ENCODE measurements around the gene PDZD2.
A peak's percentile ranks its signal among the peaks of the same experiment; 100 is the strongest.

PDZD2 gene

DNA sequence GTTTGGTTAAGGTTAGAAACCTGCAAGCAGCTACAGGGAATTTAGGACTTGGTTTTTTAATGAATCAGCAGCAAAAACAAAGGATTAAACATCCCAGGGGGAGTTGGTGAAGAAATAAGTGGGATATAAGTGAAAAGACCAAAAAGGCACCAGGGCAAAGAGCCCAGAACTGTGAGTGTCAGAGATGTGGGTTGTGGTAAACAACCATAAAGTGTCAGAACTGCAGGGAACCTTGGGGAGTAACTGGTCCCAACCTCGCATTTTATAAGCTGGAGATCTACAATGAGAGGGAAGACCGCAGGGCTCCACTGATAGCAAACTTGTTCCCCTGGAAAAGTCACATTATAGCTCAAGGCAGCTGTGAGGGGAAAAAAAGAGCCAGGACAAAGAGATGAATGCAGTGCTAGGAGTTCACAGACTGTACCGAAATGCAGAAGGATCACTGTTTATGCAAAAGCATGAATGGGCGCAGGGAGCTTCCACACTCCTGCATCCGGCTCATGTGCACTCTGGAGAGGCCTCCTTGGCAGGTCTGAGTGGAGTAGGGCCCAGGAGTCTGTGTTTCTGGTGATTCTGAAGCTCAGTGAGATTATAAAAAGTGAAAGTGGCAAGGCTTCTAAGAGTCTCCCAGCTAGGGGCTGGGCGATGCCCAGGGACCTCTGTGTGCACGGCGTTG is 378.9 kb downstream of the PDZD2 start:
- H3K9me3 ChIP-seq (ENCODE audit: control insufficient read depth, low read length): no peaks in the 10 kb centered on the region
- WGBS, 2 experiments: 53 to 63% methylated on average over 8 of the region's 8 CpGs

DNA sequence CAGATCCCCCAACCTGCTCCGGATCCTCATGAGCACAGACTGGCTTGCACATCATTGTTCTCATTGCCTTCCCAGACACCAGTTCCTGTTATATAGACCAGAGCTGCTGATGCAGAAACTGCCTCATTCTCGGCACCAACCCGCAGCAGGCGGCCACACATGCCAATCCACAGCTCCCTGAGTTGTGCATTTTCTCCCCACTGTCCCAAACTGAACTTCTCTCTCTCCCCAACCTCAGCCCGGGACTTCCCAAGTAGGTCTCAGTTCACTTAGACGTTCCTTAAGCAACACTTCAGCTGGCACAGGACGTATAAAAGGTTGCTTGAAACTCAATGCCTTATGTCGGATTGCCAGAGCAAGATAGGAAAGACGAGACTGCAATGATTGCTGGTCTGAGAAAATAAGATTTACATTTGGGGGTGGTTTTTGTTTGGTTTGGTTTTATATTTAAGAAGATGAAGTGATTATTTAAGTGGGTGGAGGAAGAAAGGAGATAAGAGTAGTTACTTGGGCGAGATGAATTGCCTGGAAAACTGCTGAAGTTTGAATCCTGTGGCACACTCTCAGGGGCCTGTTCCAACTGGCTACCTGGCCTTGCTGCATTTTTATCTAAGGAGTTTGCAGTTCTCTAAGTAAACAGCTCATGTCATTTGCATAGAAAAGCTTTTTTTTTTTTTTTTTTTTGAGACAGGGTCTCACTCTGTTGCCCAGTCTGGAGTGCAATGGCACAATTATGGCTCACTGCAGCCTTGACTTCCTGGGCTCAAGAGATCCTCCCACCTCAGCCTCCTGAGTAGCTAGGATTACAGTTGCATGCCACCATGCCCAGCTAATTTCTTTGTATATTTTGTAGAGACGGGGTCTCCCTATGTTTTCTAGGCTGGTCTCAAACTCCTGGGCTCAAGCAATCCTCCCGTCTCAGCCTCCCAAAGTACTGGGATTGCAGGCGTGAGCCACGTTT is 379.8 kb downstream of the PDZD2 start:
- WGBS, 2 experiments: 87% methylated on average over 14 of the region's 14 CpGs
- no peaks in the 10 kb centered on the region for H3K9me3 ChIP-seq (ENCODE audit: control insufficient read depth, low read length)
- no peak overlapping the region for H3K27ac ChIP-seq (ENCODE audit: insufficient read depth, low read depth, low read length, poor library complexity, severe bottlenecking)
- no peaks in the 10 kb centered on the region for H3K36me3 ChIP-seq (ENCODE audit: control insufficient read depth, insufficient read depth, low read length)
- peaks cover 18% of the 10 kb centered on the region for H3K4me1 ChIP-seq (ENCODE audit: control insufficient read depth, insufficient read depth, low read length)
- H3K4me3 ChIP-seq (ENCODE audit: insufficient read depth, low read depth, low read length): no peak overlapping the region
- H3K27me3 ChIP-seq (ENCODE audit: control insufficient read depth, insufficient read depth, low read length, poor library complexity, severe bottlenecking): no peaks in the 10 kb centered on the region

More for the DNA sequence above, 378.9 kb downstream of the PDZD2 start:
- Histone ChIP-seq H3K36me3 (ENCODE audit: control insufficient read depth, insufficient read depth, low read length) (no peaks in the 10 kb centered on the region), H3K4me1 (ENCODE audit: control insufficient read depth, insufficient read depth, low read length) (peaks cover 23% of the 10 kb centered on the region), H3K4me3 (ENCODE audit: insufficient read depth, low read depth, low read length) (no peak overlapping the region), H3K27ac (ENCODE audit: insufficient read depth, low read depth, low read length, poor library complexity, severe bottlenecking) (no peak overlapping the region), H3K27me3 (ENCODE audit: control insufficient read depth, insufficient read depth, low read length, poor library complexity, severe bottlenecking) (no peaks in the 10 kb centered on the region)

DNA sequence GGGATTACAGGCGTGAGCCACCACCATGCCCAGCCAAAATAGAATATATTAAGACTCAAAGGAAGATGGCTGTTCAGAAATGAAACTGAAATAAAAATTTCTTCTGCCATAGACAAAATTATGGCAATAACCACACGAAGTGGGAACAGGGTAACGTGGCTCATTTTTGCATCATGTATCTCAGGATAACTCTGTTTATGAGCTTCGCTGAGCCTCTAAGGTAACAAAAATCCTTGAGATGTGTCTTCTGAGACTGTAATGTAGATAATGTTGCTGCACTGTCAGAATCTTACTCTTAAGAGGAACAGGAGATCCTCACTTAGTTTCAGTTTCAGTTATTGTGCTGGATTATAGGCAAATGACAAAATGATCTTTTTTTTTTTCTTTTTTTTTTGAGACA is 381.3 kb downstream of the PDZD2 start:
- H3K27me3 ChIP-seq (ENCODE audit: control insufficient read depth, insufficient read depth, low read length, poor library complexity, severe bottlenecking): no peaks in the 10 kb centered on the region
- no peak overlapping the region for H3K27ac ChIP-seq (ENCODE audit: insufficient read depth, low read depth, low read length, poor library complexity, severe bottlenecking)
- WGBS, 2 experiments: 95 to 96% methylated on average over 4 of the region's 4 CpGs
- peaks cover 12% of the 10 kb centered on the region for H3K4me1 ChIP-seq (ENCODE audit: control insufficient read depth, insufficient read depth, low read length)
- H3K4me3 ChIP-seq (ENCODE audit: insufficient read depth, low read depth, low read length): no peak overlapping the region
- no peaks in the 10 kb centered on the region for H3K36me3 ChIP-seq (ENCODE audit: control insufficient read depth, insufficient read depth, low read length)
- H3K9me3 ChIP-seq (ENCODE audit: control insufficient read depth, low read length): no peaks in the 10 kb centered on the region

DNA sequence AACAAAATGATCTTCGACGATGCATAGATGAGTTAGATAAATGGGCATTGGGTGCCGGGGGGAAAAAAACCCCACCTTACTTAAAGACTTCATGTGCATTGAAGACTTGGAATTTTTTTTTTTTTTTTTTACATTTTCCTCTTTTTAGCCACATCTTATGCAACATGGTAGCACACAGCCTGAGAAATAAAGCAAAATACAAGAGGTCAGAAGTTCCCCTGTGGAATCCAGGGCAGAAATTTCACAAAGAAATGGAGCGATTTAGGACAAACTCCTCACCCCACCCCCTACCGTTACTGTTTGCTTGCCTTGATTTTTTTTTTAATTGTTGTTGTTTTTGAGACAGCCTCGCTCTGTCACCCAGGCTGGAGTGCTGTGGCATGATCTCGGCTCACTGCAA is 382.0 kb downstream of the PDZD2 start:
- Histone ChIP-seq H3K27ac (ENCODE audit: insufficient read depth, low read depth, low read length, poor library complexity, severe bottlenecking) (no peak overlapping the region), H3K27me3 (ENCODE audit: control insufficient read depth, insufficient read depth, low read length, poor library complexity, severe bottlenecking) (no peaks in the 10 kb centered on the region), H3K9me3 (ENCODE audit: control insufficient read depth, low read length) (no peaks in the 10 kb centered on the region), H3K4me1 (ENCODE audit: control insufficient read depth, insufficient read depth, low read length) (peaks cover 12% of the 10 kb centered on the region), H3K36me3 (ENCODE audit: control insufficient read depth, insufficient read depth, low read length) (no peaks in the 10 kb centered on the region), H3K4me3 (ENCODE audit: insufficient read depth, low read depth, low read length) (no peak overlapping the region)
- 76 to 82% methylated on average over 6 to 7 of the region's 7 CpGs for WGBS, 2 experiments

DNA sequence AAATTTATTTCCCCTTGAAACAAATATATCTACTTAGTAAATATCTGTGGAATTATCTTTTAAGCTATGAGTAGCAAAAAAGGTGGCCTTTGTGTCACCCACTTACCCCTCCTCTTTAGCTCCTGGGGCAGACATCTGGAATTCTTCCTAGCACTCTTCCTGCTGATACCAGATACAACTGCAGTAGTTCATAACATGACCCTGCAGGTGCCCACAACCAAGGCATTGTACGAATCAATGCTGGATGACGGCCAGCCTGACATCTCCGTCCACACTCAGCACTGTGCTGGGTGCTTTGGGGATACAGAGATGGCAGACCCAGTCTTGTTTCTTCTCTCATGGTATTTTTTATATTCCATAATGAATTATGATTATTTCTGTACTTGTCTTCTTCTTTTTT is 382.8 kb downstream of the PDZD2 start:
- no peaks in the 10 kb centered on the region for H3K9me3 ChIP-seq (ENCODE audit: control insufficient read depth, low read length)
- H3K27me3 ChIP-seq (ENCODE audit: control insufficient read depth, insufficient read depth, low read length, poor library complexity, severe bottlenecking): no peaks in the 10 kb centered on the region
- H3K4me1 ChIP-seq (ENCODE audit: control insufficient read depth, insufficient read depth, low read length): peaks cover 12% of the 10 kb centered on the region
- 84 to 92% methylated on average over 3 of the region's 3 CpGs for WGBS, 2 experiments
- H3K4me3 ChIP-seq (ENCODE audit: insufficient read depth, low read depth, low read length): no peak overlapping the region
- no peaks in the 10 kb centered on the region for H3K36me3 ChIP-seq (ENCODE audit: control insufficient read depth, insufficient read depth, low read length)
- no peak overlapping the region for H3K27ac ChIP-seq (ENCODE audit: insufficient read depth, low read depth, low read length, poor library complexity, severe bottlenecking)

DNA sequence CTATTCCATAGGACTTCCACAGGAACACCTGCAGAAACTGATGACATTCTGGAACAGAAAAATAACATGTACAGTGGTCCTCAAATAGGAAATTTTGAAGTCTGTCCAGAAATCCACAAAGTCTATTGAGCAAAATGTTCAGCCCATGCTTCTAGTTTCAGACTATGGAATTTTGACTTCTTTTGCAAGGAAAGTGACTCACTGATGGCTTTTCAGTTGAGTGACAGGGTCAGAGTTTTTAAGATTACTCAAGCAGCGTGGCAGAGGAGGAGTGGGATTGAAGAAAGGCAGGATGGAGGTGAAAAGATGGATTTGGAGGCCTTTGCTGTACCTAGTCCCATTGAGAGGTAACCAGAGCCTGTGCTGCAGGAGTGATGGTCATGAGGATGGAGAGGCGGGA is 383.7 kb downstream of the PDZD2 start:
- H3K4me3 ChIP-seq (ENCODE audit: insufficient read depth, low read depth, low read length): no peak overlapping the region
- H3K9me3 ChIP-seq (ENCODE audit: control insufficient read depth, low read length): no peaks in the 10 kb centered on the region
- H3K27ac ChIP-seq (ENCODE audit: insufficient read depth, low read depth, low read length, poor library complexity, severe bottlenecking): no peak overlapping the region
- no peaks in the 10 kb centered on the region for H3K27me3 ChIP-seq (ENCODE audit: control insufficient read depth, insufficient read depth, low read length, poor library complexity, severe bottlenecking)
- H3K36me3 ChIP-seq (ENCODE audit: control insufficient read depth, insufficient read depth, low read length): no peaks in the 10 kb centered on the region
- WGBS, 2 experiments: 96 to 98% methylated on average over 2 of the region's 2 CpGs
- H3K4me1 ChIP-seq (ENCODE audit: control insufficient read depth, insufficient read depth, low read length): peaks cover 15% of the 10 kb centered on the region

DNA sequence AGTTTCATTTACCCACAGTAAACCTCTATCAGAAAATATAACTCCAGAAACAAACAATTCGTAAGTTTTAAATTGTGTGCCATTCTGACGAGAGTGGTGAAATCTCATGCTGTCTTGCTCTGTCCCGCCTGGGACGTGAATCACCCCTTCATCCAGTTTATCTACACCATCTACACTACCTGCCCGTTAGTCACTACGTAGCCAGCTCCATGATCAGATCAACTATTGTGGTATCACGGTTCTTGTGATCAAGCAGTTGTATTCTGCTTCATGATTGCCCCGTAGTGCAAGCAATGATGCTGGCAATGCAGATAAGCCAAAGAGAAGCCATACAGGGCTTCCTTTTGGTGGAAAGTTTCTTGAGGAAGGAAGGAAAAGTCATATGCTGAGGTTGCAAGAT is 384.9 kb downstream of the PDZD2 start:
- H3K9me3 ChIP-seq (ENCODE audit: control insufficient read depth, low read length): no peaks in the 10 kb centered on the region
- H3K4me1 ChIP-seq (ENCODE audit: control insufficient read depth, insufficient read depth, low read length): peaks cover 5% of the 10 kb centered on the region
- H3K4me3 ChIP-seq (ENCODE audit: insufficient read depth, low read depth, low read length): no peak overlapping the region
- no peak overlapping the region for H3K27ac ChIP-seq (ENCODE audit: insufficient read depth, low read depth, low read length, poor library complexity, severe bottlenecking)
- no peaks in the 10 kb centered on the region for H3K27me3 ChIP-seq (ENCODE audit: control insufficient read depth, insufficient read depth, low read length, poor library complexity, severe bottlenecking)
- H3K36me3 ChIP-seq (ENCODE audit: control insufficient read depth, insufficient read depth, low read length): no peaks in the 10 kb centered on the region
- 91 to 93% methylated on average over 8 of the region's 8 CpGs for WGBS, 2 experiments

DNA sequence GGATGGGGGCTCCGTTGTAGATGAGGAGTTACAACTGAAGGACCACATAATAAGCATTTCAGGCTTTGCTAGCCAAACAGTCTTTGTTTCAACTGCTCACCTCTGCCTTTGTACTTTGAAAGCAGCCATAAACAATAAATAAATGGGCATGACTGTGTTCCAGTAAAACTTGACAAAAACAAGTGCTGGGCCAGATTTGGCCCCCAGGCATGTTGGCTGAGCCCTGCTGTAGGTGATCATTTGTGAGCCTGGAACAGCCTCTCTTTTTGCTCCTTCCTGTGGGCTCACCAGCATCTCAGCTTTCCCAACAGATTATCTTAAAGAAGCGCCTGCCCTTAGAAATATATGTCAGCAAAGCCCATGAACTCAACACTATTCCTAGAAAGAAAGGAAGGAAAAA is 385.8 kb downstream of the PDZD2 start:
- Histone ChIP-seq H3K4me3 (ENCODE audit: insufficient read depth, low read depth, low read length) (no peak overlapping the region), H3K27me3 (ENCODE audit: control insufficient read depth, insufficient read depth, low read length, poor library complexity, severe bottlenecking) (no peaks in the 10 kb centered on the region), H3K27ac (ENCODE audit: insufficient read depth, low read depth, low read length, poor library complexity, severe bottlenecking) (no peak overlapping the region), H3K36me3 (ENCODE audit: control insufficient read depth, insufficient read depth, low read length) (no peaks in the 10 kb centered on the region), H3K9me3 (ENCODE audit: control insufficient read depth, low read length) (no peaks in the 10 kb centered on the region), H3K4me1 (ENCODE audit: control insufficient read depth, insufficient read depth, low read length) (peaks cover 5% of the 10 kb centered on the region)
- 90 to 96% methylated on average over 1 to 2 of the region's 2 CpGs for WGBS, 2 experiments

DNA sequence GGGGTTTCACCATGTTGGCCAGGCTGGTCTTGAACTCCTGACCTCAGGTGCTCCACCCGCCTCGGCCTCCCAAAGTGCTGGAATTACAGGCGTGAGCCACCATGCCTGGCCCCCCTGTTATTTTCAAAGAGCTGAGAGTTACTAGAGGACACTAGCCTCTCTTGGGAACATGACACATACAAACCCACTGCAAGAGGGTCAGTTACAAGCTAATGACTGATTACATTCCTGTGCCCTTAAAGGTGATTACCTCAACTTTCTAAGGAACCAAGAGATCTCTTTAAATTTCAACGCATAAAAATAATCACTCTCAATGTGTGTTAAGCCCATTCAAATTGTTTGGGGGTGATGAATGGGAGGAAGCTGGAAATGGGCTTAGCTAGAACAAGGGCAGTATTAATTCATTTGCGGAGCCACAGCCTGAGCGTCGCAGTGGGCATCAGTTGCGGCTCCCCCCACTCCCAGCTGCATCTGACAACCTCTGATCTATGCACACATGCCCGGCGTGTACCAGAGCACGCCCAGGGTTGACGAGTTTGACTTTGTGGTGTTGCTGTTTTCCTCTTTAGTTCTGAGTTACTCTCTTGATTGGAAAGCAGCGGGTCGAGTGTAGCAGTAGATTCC is 388.3 kb downstream of the PDZD2 start:
- 82 to 83% methylated on average over 13 to 14 of the region's 14 CpGs for WGBS, 2 experiments
- no peak overlapping the region for H3K4me3 ChIP-seq (ENCODE audit: insufficient read depth, low read depth, low read length)
- H3K36me3 ChIP-seq (ENCODE audit: control insufficient read depth, insufficient read depth, low read length): no peaks in the 10 kb centered on the region
- H3K9me3 ChIP-seq (ENCODE audit: control insufficient read depth, low read length): no peaks in the 10 kb centered on the region
- peaks cover 5% of the 10 kb centered on the region for H3K4me1 ChIP-seq (ENCODE audit: control insufficient read depth, insufficient read depth, low read length)
- no peaks in the 10 kb centered on the region for H3K27me3 ChIP-seq (ENCODE audit: control insufficient read depth, insufficient read depth, low read length, poor library complexity, severe bottlenecking)
- peak overlapping the region; percentile 90 for H3K27ac ChIP-seq (ENCODE audit: insufficient read depth, low read depth, low read length, poor library complexity, severe bottlenecking)
